HEK293 (cell line): ENCODE measurements around the gene CIAO1.

Source experiments
- ATF2 ChIP-seq: fragments of 450-650 bp; formaldehyde crosslinking; IDR thresholded peaks from 2 replicates; pipeline ENCODE4 v1.5.1; 2016; ENCODE audit warnings: missing biosample characterization, missing genetic modification characterization, low read depth
- BCL11A ChIP-seq: fragments of 450-650 bp; formaldehyde crosslinking; IDR thresholded peaks from 2 replicates; pipeline ENCODE4 v1.5.1; 2016; ENCODE audit warnings: low read depth, missing biosample characterization, missing genetic modification characterization
- CTCF ChIP-seq: fragments of 450-650 bp; formaldehyde crosslinking; IDR thresholded peaks from 2 replicates; pipeline ENCODE4 v1.5.1; 2016; ENCODE audit warnings: missing biosample characterization, missing genetic modification characterization
- FEZF1 ChIP-seq: fragments of 450-650 bp; formaldehyde crosslinking; IDR thresholded peaks from 2 replicates; pipeline ENCODE4 v1.5.1; 2016; ENCODE audit warnings: missing biosample characterization, missing genetic modification characterization
- HOXA7 ChIP-seq: sonication (generic); formaldehyde crosslinking; IDR thresholded peaks from 2 replicates; pipeline ENCODE4 v1.8.1; 2022; ENCODE audit warnings: missing genetic modification reagents, borderline replicate concordance
- INSM2 ChIP-seq: fragments of 450-650 bp; formaldehyde crosslinking; IDR thresholded peaks from 2 replicates; pipeline ENCODE4 v1.5.1; 2016; ENCODE audit warnings: missing biosample characterization, missing genetic modification characterization
- PATZ1 ChIP-seq: fragments of 450-650 bp; formaldehyde crosslinking; IDR thresholded peaks from 2 replicates; pipeline ENCODE4 v1.5.1; 2016; ENCODE audit warnings: missing biosample characterization, missing genetic modification characterization
- PRDM10 ChIP-seq: fragments of 450-650 bp; formaldehyde crosslinking; IDR thresholded peaks from 2 replicates; pipeline ENCODE4 v1.5.1; 2016; ENCODE audit warnings: missing biosample characterization, missing genetic modification characterization
- REST ChIP-seq: fragments of 450-650 bp; formaldehyde crosslinking; IDR thresholded peaks from 2 replicates; pipeline ENCODE4 v1.5.1; 2016; ENCODE audit warnings: missing biosample characterization, missing genetic modification characterization
- SP2 ChIP-seq: fragments of 450-650 bp; formaldehyde crosslinking; IDR thresholded peaks from 2 replicates; pipeline ENCODE4 v1.5.1; 2016; ENCODE audit warnings: missing biosample characterization, missing genetic modification characterization
- ZNF76 ChIP-seq: fragments of 450-650 bp; formaldehyde crosslinking; IDR thresholded peaks from 2 replicates; pipeline ENCODE4; 2016; ENCODE audit warnings: low read depth, missing biosample characterization, missing genetic modification characterization, borderline replicate concordance

- no peak for TF ChIP-seq CTCF
- TF ChIP-seq REST (tag by site-specific recombination), result no peak
- no peak for TF ChIP-seq PATZ1
- no peak for TF ChIP-seq FEZF1 (tag by site-specific recombination)
- no peak for TF ChIP-seq PRDM10 (tag by site-specific recombination)
- no peak for TF ChIP-seq ZNF76 (tag by site-specific recombination)
- TF ChIP-seq ATF2 (tag by site-specific recombination), result no peak
- no peak for TF ChIP-seq BCL11A (tag by site-specific recombination)
- no peak for TF ChIP-seq INSM2
- no peak for TF ChIP-seq HOXA7 (CRISPR knock-in tag)
- no peak for TF ChIP-seq SP2 (tag by site-specific recombination)
These were observed 13.5 kb upstream of the CIAO1 start for GRCh38 chr2:96252526-96252925.
